ENCODE results near the gene EGLN1.

The EGLN1 gene

GRCh38 chr1:231322880-231323530, 99.1 kb downstream of the EGLN1 start:
- DNase-seq, result no peak

GRCh38 chr1:231319080-231319479, 103.0 kb downstream of the EGLN1 start:
- no peak for DNase-seq

- no peak for DNase-seq
These were observed 103.5 kb downstream of the EGLN1 start for GRCh38 chr1:231318568-231318967.

DNA sequence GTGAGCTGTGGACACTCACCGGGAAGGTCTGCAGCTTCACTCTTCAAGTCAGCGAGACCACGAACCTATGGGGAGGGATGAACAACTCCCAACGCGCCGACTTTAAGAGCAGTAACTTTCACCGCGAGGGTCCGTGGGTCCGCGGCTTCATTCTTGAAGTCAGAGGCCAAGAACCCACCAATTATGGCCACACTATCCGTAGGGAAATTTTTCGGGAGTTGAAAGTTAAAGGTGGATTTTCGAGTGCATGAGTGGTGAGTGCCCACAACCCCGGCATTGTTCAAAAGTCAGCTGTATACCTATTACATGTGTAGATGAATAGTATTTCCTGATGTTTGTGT, 104.1 kb downstream of the EGLN1 start:
- no peak for DNase-seq

- no peak for DNase-seq
These were observed 104.6 kb downstream of the EGLN1 start for GRCh38 chr1:231317306-231318014.

DNA sequence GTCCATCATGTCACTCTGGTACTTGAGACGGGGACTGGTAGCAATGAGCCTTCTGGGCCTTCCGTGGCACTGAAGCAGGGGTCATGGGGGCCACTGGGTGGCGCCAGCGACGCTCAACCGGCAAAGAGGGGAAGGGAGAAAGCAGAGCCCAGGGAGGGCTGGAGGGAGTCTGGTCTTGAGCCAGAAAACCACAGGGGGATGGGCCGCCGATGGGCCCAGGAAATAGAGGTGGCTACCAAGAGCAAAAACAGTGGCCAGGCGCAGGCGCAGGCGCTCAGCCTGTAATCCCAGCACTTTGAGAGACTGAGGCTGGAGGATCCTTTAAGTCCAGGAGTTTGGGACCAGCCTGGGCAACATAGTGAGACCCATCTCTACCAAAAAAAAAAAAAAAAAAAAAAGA, 106.2 kb downstream of the EGLN1 start:
- peak; percentile 25 for DNase-seq

Data from NCI-H1092 (cell line).